ENCODE measurements around the gene KAT6B.

The KAT6B gene

GRCh38 chr10:75015442-75015841 lies 189.0 kb downstream of the KAT6B start:
- H3K4me1 ChIP-seq, result peaks cover 8% of the 10 kb centered on the region
- no peaks in the 10 kb centered on the region for H3K36me3 ChIP-seq
- H3K27me3 ChIP-seq, result no peaks in the 10 kb centered on the region
- no peaks in the 10 kb centered on the region for H3K9me3 ChIP-seq
- TF ChIP-seq CTCF (IDR thresholded peaks at IDR 0.05; ENCODE audit: low read depth, low read length), result no peak
- H3K4me3 ChIP-seq (ENCODE audit: low read depth, low read length), result no peak overlapping the region
- DNase-seq, result peak; percentile 65

DNA sequence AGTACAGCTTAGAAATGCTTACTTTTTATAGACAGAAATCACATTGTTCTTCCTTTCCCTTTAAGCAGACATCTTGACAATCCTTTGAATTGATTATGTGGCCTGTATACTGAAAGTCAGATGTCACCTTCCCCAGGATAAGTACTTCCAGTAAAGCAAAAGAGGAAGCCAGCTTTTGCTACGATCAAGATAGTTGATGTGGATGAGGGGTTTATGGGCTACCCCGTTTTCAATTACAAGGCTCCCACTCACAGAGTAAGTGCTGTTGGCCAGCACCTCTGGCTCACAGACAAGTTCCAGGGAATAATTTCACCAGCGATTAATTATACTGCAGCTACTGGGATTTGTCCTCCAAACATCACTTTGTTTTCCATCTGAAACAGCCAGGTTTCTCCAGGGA lies 189.9 kb downstream of the KAT6B start:
- peaks cover 2% of the 10 kb centered on the region; the same call in 1 of the 2 replicates for H3K36me3 ChIP-seq
- DNase-seq, result no peak
- H3K27me3 ChIP-seq, result no peaks in the 10 kb centered on the region
- TF ChIP-seq CTCF (IDR thresholded peaks at IDR 0.05; ENCODE audit: low read depth, low read length), result no peak
- H3K9me3 ChIP-seq, result no peaks in the 10 kb centered on the region
- H3K4me1 ChIP-seq, result peaks cover 8% of the 10 kb centered on the region
- H3K4me3 ChIP-seq (ENCODE audit: low read depth, low read length), result no peak overlapping the region

DNA sequence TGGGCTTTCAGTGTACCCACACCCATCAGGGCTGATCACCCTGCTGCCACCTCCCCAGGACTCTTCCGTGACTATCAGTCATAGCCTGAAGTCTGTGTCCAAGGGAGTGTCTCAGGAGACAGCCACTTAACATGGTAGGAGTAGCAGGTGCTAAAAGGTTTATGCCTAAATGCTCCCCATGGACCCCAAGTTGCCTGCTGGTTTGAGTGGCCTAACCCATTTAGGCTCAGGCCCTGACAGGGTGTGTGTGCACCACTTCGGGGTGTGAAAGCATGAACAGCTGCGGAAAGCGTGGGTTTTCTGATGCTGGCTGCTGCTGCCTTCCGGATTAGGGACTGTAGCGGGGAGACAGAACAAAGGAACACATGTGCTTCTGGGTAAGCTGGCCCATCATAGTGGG lies 191.9 kb downstream of the KAT6B start:
- peaks cover 5% of the 10 kb centered on the region for H3K36me3 ChIP-seq
- no peak overlapping the region for H3K4me3 ChIP-seq (ENCODE audit: low read depth, low read length)
- H3K9me3 ChIP-seq, result no peaks in the 10 kb centered on the region
- no peaks in the 10 kb centered on the region for H3K27me3 ChIP-seq
- DNase-seq, result no peak
- TF ChIP-seq CTCF (IDR thresholded peaks at IDR 0.05; ENCODE audit: low read depth, low read length), result no peak
- peaks cover 14% of the 10 kb centered on the region for H3K4me1 ChIP-seq

GRCh38 chr10:75018686-75019307 lies 192.4 kb downstream of the KAT6B start:
- H3K27me3 ChIP-seq, result no peaks in the 10 kb centered on the region
- H3K4me3 ChIP-seq (ENCODE audit: low read depth, low read length), result no peak overlapping the region
- no peak for DNase-seq
- H3K9me3 ChIP-seq, result no peaks in the 10 kb centered on the region
- peaks cover 5% of the 10 kb centered on the region for H3K36me3 ChIP-seq
- no peak for TF ChIP-seq CTCF (IDR thresholded peaks at IDR 0.05; ENCODE audit: low read depth, low read length)
- H3K4me1 ChIP-seq, result peaks cover 14% of the 10 kb centered on the region

- no peaks in the 10 kb centered on the region for H3K9me3 ChIP-seq
- no peak for DNase-seq
- peaks cover 5% of the 10 kb centered on the region for H3K36me3 ChIP-seq
- no peak overlapping the region for H3K4me3 ChIP-seq (ENCODE audit: low read depth, low read length)
- H3K4me1 ChIP-seq, result peaks cover 14% of the 10 kb centered on the region
- H3K27me3 ChIP-seq, result no peaks in the 10 kb centered on the region
- peak; percentile 52 for TF ChIP-seq CTCF (IDR thresholded peaks at IDR 0.05; ENCODE audit: low read depth, low read length)
Observed at GRCh38 chr10:75019370-75019769, 193.0 kb downstream of the KAT6B start.

DNA sequence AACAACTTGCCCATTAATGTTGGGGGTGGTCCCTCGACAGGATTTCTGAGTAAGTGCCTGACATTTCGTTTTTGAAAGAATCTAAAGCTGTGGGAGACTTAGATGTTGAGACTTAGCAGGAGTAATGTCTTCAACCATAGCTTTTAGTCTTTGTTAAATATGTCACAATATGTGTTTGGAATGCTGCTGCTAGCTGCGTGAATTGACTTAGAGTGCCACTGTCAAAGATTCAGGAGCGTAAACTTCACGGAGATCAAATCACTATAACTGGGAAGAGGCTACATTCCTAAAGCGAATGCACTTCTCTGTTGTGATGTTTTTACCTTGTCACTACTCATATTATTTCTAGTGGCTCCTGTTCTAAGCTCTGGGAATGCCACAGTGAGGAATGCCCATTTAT lies 193.8 kb downstream of the KAT6B start:
- TF ChIP-seq CTCF (IDR thresholded peaks at IDR 0.05; ENCODE audit: low read depth, low read length), result no peak
- Histone ChIP-seq H3K36me3 (peaks cover 5% of the 10 kb centered on the region), H3K9me3 (no peaks in the 10 kb centered on the region), H3K27me3 (no peaks in the 10 kb centered on the region), H3K4me3 (ENCODE audit: low read depth, low read length) (no peak overlapping the region), H3K4me1 (peaks cover 14% of the 10 kb centered on the region)
- no peak for DNase-seq

Measured in BE2C (cell line).